22Rv1 (cell line): ENCODE data around the gene ABL2.
A peak's percentile ranks its signal among the peaks of the same experiment; 100 is the strongest.

ENCODE experiments used
- H3K27ac ChIP-seq: fragments of 450-650 bp; 2 replicates; pipeline ENCODE4 v1.5.1; 2017
- ZFX ChIP-seq: fragments of 450-650 bp; IDR thresholded peaks from 2 replicates; pipeline ENCODE4 v1.6.1; 2017; ENCODE audit warnings: antibody characterized with exemption, borderline replicate concordance
- TF ChIP-seq, protein P1 (sequence below): fragments of 450-650 bp; IDR thresholded peaks from 2 replicates; pipeline ENCODE4 v1.5.1; 2017; ENCODE audit warnings: mild to moderate bottlenecking

The ABL2 gene

DNA sequence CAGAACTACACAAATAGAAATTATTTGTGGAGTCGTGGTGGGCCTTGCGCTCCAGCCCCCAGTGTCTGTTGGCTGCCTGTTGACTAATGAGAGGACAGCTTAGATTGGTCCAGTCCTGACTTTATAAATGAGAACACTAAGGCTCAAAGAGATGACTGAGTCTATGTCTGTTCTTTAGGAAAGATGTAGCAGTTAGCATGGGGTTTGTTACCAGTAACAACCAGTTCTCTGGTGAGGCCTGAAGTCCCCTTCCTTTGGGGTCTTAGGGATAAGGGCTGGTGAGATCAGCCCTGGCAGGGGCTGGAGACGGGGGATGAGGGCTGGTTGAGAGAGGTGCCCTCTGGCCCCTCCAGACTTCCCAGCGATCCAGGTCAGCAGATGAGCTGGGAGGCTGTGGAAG is 138.6 kb downstream of the ABL2 start:
- no peak overlapping the region for H3K27ac ChIP-seq
- TF ChIP-seq, protein P1, sequence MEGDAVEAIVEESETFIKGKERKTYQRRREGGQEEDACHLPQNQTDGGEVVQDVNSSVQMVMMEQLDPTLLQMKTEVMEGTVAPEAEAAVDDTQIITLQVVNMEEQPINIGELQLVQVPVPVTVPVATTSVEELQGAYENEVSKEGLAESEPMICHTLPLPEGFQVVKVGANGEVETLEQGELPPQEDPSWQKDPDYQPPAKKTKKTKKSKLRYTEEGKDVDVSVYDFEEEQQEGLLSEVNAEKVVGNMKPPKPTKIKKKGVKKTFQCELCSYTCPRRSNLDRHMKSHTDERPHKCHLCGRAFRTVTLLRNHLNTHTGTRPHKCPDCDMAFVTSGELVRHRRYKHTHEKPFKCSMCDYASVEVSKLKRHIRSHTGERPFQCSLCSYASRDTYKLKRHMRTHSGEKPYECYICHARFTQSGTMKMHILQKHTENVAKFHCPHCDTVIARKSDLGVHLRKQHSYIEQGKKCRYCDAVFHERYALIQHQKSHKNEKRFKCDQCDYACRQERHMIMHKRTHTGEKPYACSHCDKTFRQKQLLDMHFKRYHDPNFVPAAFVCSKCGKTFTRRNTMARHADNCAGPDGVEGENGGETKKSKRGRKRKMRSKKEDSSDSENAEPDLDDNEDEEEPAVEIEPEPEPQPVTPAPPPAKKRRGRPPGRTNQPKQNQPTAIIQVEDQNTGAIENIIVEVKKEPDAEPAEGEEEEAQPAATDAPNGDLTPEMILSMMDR: no peak
- TF ChIP-seq ZFX: no peak

DNA sequence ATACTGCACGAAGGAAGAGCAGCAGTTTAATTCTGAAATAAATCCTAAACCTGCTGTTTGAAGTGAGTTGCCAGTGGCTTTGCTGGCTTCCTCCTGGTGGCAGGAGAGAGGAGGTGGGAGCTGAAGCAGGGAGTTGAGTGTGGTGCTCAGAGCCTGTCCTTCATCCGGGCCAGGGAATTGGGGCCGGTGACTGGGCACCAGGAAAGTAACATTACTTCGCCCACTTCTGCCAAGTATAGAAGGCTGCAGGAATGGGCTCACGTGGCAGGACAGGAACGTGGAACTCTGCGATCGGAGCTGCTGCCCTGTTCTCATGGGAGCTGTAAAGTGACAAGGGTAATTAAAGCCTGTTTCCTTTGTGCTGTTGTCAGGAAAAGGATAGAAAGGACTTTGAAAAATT is 139.0 kb downstream of the ABL2 start:
- TF ChIP-seq, protein P1: no peak
- TF ChIP-seq ZFX: no peak
- 0 out of 2 replicates have a peak overlapping the region, but pooled peaks have one; percentile 5 for H3K27ac ChIP-seq

DNA sequence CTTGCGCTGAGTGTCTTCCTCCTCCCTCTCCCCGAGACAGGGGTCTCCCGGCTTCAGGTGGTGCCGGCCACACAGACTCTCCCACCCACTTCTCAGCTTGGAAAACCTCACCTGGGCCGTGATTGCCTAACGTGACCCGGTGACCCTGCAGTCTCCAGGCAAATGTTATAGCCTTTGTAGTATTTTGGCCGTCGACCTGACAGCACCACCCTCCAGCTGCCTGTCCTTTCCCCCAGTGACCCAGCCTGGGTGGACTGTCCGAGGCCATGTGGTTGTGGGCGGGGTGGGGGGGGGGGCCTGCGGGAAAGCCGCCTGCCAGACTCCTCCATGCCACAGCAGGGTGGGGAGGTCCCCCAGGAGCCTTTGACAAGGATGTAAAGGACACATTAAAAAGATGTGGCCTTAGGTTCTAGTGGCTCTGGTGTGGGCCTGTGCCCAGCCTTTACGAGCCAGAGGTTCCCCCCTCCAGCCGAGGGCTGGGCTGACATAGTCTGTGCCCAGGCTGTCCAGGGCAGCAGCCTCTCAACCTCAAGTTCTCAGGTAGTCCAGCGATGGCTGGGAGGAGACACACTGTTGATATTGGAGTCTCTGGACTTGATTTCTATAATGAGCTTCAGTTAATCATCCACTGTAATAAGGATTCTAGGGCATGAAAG is 139.5 kb downstream of the ABL2 start:
- 0 out of 2 replicates have a peak overlapping the region, but pooled peaks have one; percentile 5 for H3K27ac ChIP-seq
- TF ChIP-seq, protein P1: no peak
- no peak for TF ChIP-seq ZFX

DNA sequence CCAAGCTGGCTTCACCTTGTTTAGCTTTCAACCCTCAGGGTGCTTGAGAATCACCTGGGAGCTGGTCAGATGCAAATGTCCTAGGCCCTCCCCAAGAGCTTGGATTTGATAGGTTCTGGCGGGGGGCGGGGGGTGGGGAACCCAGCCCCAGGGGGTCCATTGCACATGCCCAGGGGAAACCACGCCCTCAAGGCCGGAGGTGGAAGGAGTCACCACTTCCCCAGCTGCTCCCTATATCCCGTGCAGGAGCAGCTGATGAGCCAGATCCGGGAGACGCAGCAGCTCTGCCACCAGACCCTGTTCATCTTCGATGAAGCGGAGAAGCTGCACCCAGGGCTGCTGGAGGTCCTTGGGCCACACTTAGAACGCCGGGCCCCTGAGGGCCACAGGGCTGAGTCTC is 141.8 kb downstream of the ABL2 start:
- TF ChIP-seq, protein P1: no peak
- TF ChIP-seq ZFX: no peak
- no peak overlapping the region for H3K27ac ChIP-seq

DNA sequence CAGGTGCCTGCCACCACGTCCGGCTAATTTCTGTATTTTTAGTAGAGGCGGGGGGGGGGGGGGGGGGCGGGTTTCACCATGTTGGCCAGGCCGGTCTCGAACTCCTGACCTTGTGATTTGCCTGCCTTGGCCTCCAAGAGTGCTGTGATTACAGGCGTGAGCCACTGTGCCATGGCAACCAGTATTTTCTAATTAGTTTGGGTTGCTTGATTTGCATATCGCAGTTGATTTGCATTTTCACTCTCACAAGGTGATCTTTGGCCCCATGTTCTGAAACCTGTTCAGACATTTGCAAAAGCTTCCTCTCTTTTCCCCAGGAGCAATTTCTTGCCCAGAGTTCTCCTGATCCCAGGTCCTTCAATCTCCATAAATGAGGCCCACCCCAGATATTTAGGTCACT is 145.9 kb downstream of the ABL2 start:
- TF ChIP-seq ZFX: no peak
- TF ChIP-seq, protein P1: no peak

DNA sequence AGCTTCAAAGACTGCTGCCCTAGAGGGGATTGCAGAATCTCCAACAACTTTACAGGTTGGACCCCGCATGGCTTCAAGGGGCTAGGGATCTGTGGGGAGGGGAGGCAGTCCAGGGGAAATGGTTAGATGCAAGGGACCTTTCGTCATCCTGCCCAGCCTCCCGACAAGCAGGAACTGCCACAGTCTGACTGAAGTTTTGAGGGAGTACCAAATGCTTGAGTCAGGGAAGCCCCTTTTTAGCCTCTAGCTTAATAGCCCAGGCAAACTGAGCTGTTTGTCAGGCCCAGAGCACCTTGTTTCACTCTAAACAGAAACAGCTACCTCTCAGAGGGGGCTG is 146.5 kb downstream of the ABL2 start:
- no peak for TF ChIP-seq ZFX
- TF ChIP-seq, protein P1: no peak
- peak overlapping the region; percentile 90 for H3K27ac ChIP-seq

More for the DNA sequence above, 145.9 kb downstream of the ABL2 start:
- H3K27ac ChIP-seq: peak overlapping the region; percentile 90

DNA sequence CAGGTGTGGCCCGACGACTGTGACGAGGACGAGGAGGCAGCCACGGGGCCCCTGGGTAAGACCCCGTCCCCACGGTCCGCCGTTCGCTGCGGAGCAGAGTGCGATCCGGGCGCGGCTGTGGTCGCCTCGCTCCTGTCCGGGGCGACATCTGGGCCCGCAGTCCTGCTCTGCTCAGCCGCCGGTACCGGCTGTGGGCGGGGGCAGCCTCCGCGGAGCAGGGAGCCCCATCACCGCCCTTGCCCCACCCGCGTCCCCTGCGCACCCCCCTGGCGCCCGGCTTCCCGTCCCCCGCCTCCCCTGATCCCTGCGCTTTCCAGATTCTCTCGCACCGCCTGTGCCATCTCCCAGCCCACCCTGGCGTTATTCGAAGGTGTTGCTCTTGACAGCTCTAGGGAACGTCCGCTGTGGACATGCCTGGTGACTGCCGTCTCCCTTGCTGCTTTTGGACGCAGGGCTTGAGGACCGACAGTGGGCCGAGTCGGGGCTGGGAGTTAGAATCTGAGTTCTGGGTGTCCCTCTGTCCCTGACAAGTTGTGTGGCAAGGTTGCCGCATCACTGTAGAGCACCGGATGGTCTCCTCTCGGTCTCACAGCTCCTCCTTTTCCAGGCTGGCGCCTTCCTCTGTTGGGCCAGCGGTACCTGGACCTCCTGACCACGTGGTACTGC is 147.0 kb downstream of the ABL2 start:
- TF ChIP-seq, protein P1: no peak; the same call in 1 of the 2 replicates
- TF ChIP-seq ZFX: no peak
- peak overlapping the region; percentile 90 for H3K27ac ChIP-seq
